ENCODE data around the gene NPHP4. TPM values are rescaled to one million over a fixed set of nuclear protein-coding genes. Genes with fewer than 3 reads are reported as not detected.

The NPHP4 gene
- total and polyA plus RNA-seq, 9 of the 15 experiments (the other 6 are each of a cell fraction or from before 2014, with no cell fraction given), result 0.52 to 26.2 (median 6.7) TPM

GRCh38 chr1:5906116-5906515 is 86.1 kb downstream of the NPHP4 start:
- Histone ChIP-seq H4K20me1 (replicated peaks; ENCODE audit: control insufficient read depth, insufficient read depth, low read length) (no peaks in the 10 kb centered on the region), H3K4me2 (ENCODE audit: insufficient read depth, low read length) (no peak overlapping the region), H3K9ac (ENCODE audit: insufficient read depth in 1 of 2, low read depth in 2 of 2, low read length in 2 of 2) (no peak overlapping the region), H3K27ac (ENCODE audit: extremely low read depth, low read depth, low read length) (no peak overlapping the region), H3K4me1 (replicated peaks in 1 of 2; ENCODE audit: control insufficient read depth in 2 of 2, insufficient read depth in 2 of 2, low read length in 2 of 2) (peaks cover 0 to 16% of the 10 kb centered on the region in 2 experiments; a peak in 1 of 5 replicates), H3K4me3 (no peak overlapping the region), H3K36me3 (ENCODE audit: control insufficient read depth, insufficient read depth, low read length) (peaks cover 38% of the 10 kb centered on the region; the same call in 1 of the 3 replicates), H3K79me2 (ENCODE audit: control insufficient read depth, insufficient read depth, low read length) (no peaks in the 10 kb centered on the region), H2AFZ (ENCODE audit: low read depth, low read length) (no peak overlapping the region), H3K9me3 (replicated peaks; ENCODE audit: control insufficient read depth, insufficient read depth, low read depth, low read length) (no peaks in the 10 kb centered on the region), H3K27me3 (ENCODE audit: control insufficient read depth in 2 of 2, insufficient read depth in 2 of 2, low read length in 2 of 2) (no peaks in the 10 kb centered on the region), H3K9me1 (ENCODE audit: control insufficient read depth, insufficient read depth, low read length) (no peaks in the 10 kb centered on the region)
- BruUV-seq (replicated peaks), result no TSS peak
- in situ Hi-C loops (cut with MboI) (no loop called here), intact Hi-C loops (cut with micrococcal nuclease) (no loop called here)
- 81% methylated on average over 6 of the region's 6 CpGs for WGBS (ENCODE audit: insufficient coverage, low coverage, missing lambda C conversion rate)
- ChIA-PET POLR2A (interaction anchor here (1.3 to 1.9 kb wide), 2 partner anchors 10 to 12 kb away, joined by 5 to 8 read pairs; no protein-coding TSS in a partner anchor), CTCF (ENCODE audit: low intra/inter-chr PET ratio) (no interaction called here)
- FAIRE-seq (no peak), ATAC-seq (no peak), DNase-seq (ENCODE audit: extremely low read depth in 1 of 4, low spot score in 3 of 4) (no peak)
- no peak for TF ChIP-seq XRCC3 (IDR thresholded peaks at IDR 0.05)
- TF ChIP-seq SNRNP70 (optimal IDR thresholded peaks at IDR 0.05; ENCODE audit: low read depth, low read length), result no peak
- TF ChIP-seq NFYB (IDR thresholded peaks at IDR 0.05; ENCODE audit: extremely low read depth, insufficient read length), result no peak
- TF ChIP-seq AFF4 (CRISPR knock-in tag; IDR thresholded peaks at IDR 0.05), result no peak
- no peak for TF ChIP-seq XRCC4 (IDR thresholded peaks at IDR 0.05; ENCODE audit: extremely low read depth, insufficient read depth, insufficient read length)
- no peak for TF ChIP-seq MCM5 (IDR thresholded peaks at IDR 0.05; ENCODE audit: low read depth)
- TF ChIP-seq SREBF2 (CRISPR knock-in tag; IDR thresholded peaks at IDR 0.05), result no peak
